SK-N-SH treated with all-trans-retinoic acid at 6 μM for 48 hours (cell line): ENCODE results near the gene NR2E3.

Experiments used
- ATAC-seq: fragments of 200-7000 bp; cut with Tn5 transposase; 3 replicates; pipeline ENCODE4 v1.9.1; 2020; ENCODE audit warnings: mild to moderate bottlenecking, moderate library complexity
- ARNTL ChIP-seq: fragments of 450-650 bp; formaldehyde crosslinking; IDR thresholded peaks from 2 replicates; pipeline ENCODE4 v1.5.0; 2020; ENCODE audit warnings: low read depth, mild to moderate bottlenecking, moderate library complexity, borderline replicate concordance
- BACH2 ChIP-seq: fragments of 250-450 bp; sonication (Bioruptor Pico); IDR thresholded peaks from 2 replicates; pipeline ENCODE4 v1.9.0; 2021; ENCODE audit warnings: mild to moderate bottlenecking, borderline replicate concordance
- CSDC2 ChIP-seq: fragments of 250-450 bp; sonication (Bioruptor Pico); IDR thresholded peaks from 2 replicates; pipeline ENCODE4 v1.5.0; 2020; ENCODE audit warnings: mild to moderate bottlenecking, moderate library complexity
- CSRNP3 ChIP-seq: fragments of 250-450 bp; sonication (Bioruptor Pico); IDR thresholded peaks from 2 replicates; pipeline ENCODE4 v1.5.1; 2021; ENCODE audit warnings: mild to moderate bottlenecking, moderate library complexity
- ESRRG ChIP-seq: fragments of 250-450 bp; sonication (Bioruptor Pico); IDR thresholded peaks from 2 replicates; pipeline ENCODE4 v1.6.1; 2021; ENCODE audit warnings: mild to moderate bottlenecking
- GLIS3 ChIP-seq: fragments of 250-450 bp; sonication (Bioruptor Pico); IDR thresholded peaks from 2 replicates; pipeline ENCODE4 v1.5.0; 2020; ENCODE audit warnings: mild to moderate bottlenecking, moderate library complexity
- ISL1 ChIP-seq: fragments of 250-450 bp; sonication (Bioruptor Pico); IDR thresholded peaks from 2 replicates; pipeline ENCODE4 v2.1.2; 2022; ENCODE audit warnings: mild to moderate bottlenecking, moderate library complexity
- OSR1 ChIP-seq: fragments of 250-450 bp; sonication (Bioruptor Pico); IDR thresholded peaks from 2 replicates; pipeline ENCODE4 v1.8.0; 2022; ENCODE audit warnings: moderate library complexity, mild to moderate bottlenecking, inconsistent platforms
- POU6F1 ChIP-seq: fragments of 250-450 bp; sonication (Bioruptor Pico); IDR thresholded peaks from 2 replicates; pipeline ENCODE4 v1.8.0; 2021; ENCODE audit warnings: low read depth, mild to moderate bottlenecking, moderate library complexity, borderline replicate concordance
- RARB ChIP-seq: fragments of 250-450 bp; sonication (Bioruptor Pico); IDR thresholded peaks from 2 replicates; pipeline ENCODE4 v1.8.0; 2021; ENCODE audit warnings: mild to moderate bottlenecking, moderate library complexity
- SNAI2 ChIP-seq: fragments of 250-450 bp; sonication (Bioruptor Pico); IDR thresholded peaks from 2 replicates; pipeline ENCODE4 v1.5.0; 2020; ENCODE audit warnings: mild to moderate bottlenecking, moderate library complexity
- TCF4 ChIP-seq: fragments of 250-450 bp; sonication (Bioruptor Pico); IDR thresholded peaks from 2 replicates; pipeline ENCODE4 v1.8.0; 2021; ENCODE audit warnings: mild to moderate bottlenecking, moderate library complexity, borderline replicate concordance
- TOX ChIP-seq: fragments of 250-450 bp; sonication (Bioruptor Pico); IDR thresholded peaks from 2 replicates; pipeline ENCODE4 v1.8.0; 2021; ENCODE audit warnings: mild to moderate bottlenecking, moderate library complexity, borderline replicate concordance
- TSHZ2 ChIP-seq: fragments of 250-450 bp; sonication (Bioruptor Pico); IDR thresholded peaks from 2 replicates; pipeline ENCODE4 v1.5.0; 2020; ENCODE audit warnings: mild to moderate bottlenecking, moderate library complexity
- ZC3H10 ChIP-seq: fragments of 250-450 bp; sonication (Bioruptor Pico); IDR thresholded peaks from 2 replicates; pipeline ENCODE4 v1.5.1; 2021; ENCODE audit warnings: mild to moderate bottlenecking, moderate library complexity
- ZFP3 ChIP-seq: fragments of 250-450 bp; sonication (Bioruptor Pico); IDR thresholded peaks from 2 replicates; pipeline ENCODE4 v1.5.0; 2020; ENCODE audit warnings: mild to moderate bottlenecking, moderate library complexity
- ZFP30 ChIP-seq: fragments of 450-650 bp; formaldehyde crosslinking; IDR thresholded peaks from 2 replicates; pipeline ENCODE4 v1.5.0; 2022; ENCODE audit warnings: mild to moderate bottlenecking, moderate library complexity
- ZNF565 ChIP-seq: fragments of 450-650 bp; formaldehyde crosslinking; conservative IDR thresholded peaks from 2 replicates; pipeline ENCODE4 v1.5.0; 2020; ENCODE audit warnings: low read depth, mild to moderate bottlenecking, moderate library complexity
- ZNF70 ChIP-seq: fragments of 450-650 bp; formaldehyde crosslinking; IDR thresholded peaks from 2 replicates; pipeline ENCODE4 v1.5.0; 2020; ENCODE audit warnings: mild to moderate bottlenecking, moderate library complexity
- ZNF8 ChIP-seq: fragments of 450-650 bp; formaldehyde crosslinking; IDR thresholded peaks from 2 replicates; pipeline ENCODE4 v1.5.0; 2020; ENCODE audit warnings: mild to moderate bottlenecking, moderate library complexity
- TF ChIP-seq, protein P1 (sequence below): fragments of 250-450 bp; sonication (Bioruptor Pico); IDR thresholded peaks from 2 replicates; pipeline ENCODE4 v1.5.1; 2020; ENCODE audit warnings: low read depth, mild to moderate bottlenecking, moderate library complexity

Gene NR2E3

DNA sequence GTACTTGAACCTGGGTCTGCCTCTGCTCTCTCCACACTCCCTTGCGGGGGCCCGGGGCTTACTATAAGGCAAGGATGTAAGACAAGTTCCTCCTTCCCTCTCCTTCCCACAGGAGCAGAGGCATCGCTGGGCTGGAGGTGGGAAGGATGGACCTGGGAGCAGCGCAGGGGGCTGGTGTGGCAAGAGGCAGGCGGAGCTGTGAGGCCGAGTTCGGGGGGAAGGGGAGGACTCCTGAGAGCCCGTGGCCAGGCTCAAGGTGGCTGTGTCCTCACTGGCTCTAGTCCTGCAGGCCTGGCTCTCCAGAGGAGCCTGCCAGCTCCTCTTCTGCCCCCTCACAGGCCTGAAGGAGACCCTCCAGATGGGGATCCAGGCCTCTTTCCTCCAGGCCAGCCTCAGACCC lies 1.0 kb upstream of the NR2E3 start:
- no peak for ATAC-seq
- TF ChIP-seq CSRNP3 (CRISPR knock-in tag) (no peak), GLIS3 (CRISPR knock-in tag) (no peak), ZNF8 (no peak), OSR1 (no peak), RARB (CRISPR knock-in tag) (no peak), ZFP30 (no peak), CSDC2 (CRISPR knock-in tag) (no peak)

GRCh38 chr15:71811036-71811736 lies 832 bp downstream of the NR2E3 start:
- no peak for TF ChIP-seq CSRNP3 (CRISPR knock-in tag)
- TF ChIP-seq ZFP3 (CRISPR knock-in tag), result no peak
- no peak for TF ChIP-seq RARB (CRISPR knock-in tag)
- TF ChIP-seq ZFP30, result no peak
- no peak for TF ChIP-seq TCF4 (CRISPR knock-in tag)
- no peak for TF ChIP-seq GLIS3 (CRISPR knock-in tag)
- TF ChIP-seq POU6F1 (CRISPR knock-in tag), result no peak
- TF ChIP-seq, protein P1, sequence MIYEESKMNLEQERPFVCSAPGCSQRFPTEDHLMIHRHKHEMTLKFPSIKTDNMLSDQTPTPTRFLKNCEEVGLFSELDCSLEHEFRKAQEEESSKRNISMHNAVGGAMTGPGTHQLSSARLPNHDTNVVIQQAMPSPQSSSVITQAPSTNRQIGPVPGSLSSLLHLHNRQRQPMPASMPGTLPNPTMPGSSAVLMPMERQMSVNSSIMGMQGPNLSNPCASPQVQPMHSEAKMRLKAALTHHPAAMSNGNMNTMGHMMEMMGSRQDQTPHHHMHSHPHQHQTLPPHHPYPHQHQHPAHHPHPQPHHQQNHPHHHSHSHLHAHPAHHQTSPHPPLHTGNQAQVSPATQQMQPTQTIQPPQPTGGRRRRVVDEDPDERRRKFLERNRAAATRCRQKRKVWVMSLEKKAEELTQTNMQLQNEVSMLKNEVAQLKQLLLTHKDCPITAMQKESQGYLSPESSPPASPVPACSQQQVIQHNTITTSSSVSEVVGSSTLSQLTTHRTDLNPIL (CRISPR knock-in tag), result no peak
- TF ChIP-seq SNAI2 (CRISPR knock-in tag), result no peak
- TF ChIP-seq CSDC2 (CRISPR knock-in tag), result no peak
- no peak for TF ChIP-seq ZNF70 (CRISPR knock-in tag)
- TF ChIP-seq TOX (CRISPR knock-in tag), result no peak
- no peak for TF ChIP-seq ZC3H10
- no peak for TF ChIP-seq ARNTL (CRISPR knock-in tag)
- TF ChIP-seq BACH2 (CRISPR knock-in tag), result no peak
- no peak for TF ChIP-seq ESRRG
- no peak for TF ChIP-seq ZNF565 (CRISPR knock-in tag)
- no peak for TF ChIP-seq ISL1 (CRISPR knock-in tag)
- TF ChIP-seq OSR1, result no peak
- TF ChIP-seq TSHZ2 (CRISPR knock-in tag), result no peak
- no peak for ATAC-seq
